ENCODE results near the gene KIAA1217.
"Not testable (repeated sequence)": the region's sequence is repeated elsewhere in the genome, so short reads cannot be mapped to it uniquely, and the experiment has no call there.

The KIAA1217 gene

GRCh38 chr10:24442234-24442633, 233.3 kb downstream of the KIAA1217 start:
- no peak for DNase-seq (ENCODE audit: low spot score)

DNA sequence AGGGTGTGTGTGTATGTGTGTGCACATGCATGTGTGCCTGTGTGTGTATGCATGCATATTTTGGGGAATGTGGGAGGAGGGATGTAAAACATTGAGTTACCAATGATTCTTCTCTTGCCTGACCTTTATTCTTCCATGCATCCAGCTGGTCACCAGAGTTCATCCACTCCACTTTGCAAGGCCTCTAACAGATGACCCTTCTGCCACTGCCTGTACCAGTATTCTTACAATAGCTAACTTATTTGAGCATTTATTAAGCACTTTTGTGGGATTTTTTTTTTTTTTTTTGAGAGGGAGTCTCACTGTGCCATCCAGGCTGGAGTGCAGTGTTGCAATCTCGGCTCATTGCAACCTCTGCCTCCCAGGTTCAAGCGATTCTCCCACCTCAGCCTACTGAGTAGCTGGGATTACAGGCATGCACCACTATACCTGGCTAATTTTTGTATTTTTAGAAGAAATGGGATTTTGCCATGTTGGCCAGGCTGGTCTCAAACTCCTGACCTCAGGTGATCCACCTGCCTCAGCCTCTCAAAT, 233.8 kb downstream of the KIAA1217 start:
- not testable (repeated sequence) for DNase-seq (ENCODE audit: low spot score)

GRCh38 chr10:24444337-24444736, 235.4 kb downstream of the KIAA1217 start:
- DNase-seq (ENCODE audit: low spot score): no peak

DNA sequence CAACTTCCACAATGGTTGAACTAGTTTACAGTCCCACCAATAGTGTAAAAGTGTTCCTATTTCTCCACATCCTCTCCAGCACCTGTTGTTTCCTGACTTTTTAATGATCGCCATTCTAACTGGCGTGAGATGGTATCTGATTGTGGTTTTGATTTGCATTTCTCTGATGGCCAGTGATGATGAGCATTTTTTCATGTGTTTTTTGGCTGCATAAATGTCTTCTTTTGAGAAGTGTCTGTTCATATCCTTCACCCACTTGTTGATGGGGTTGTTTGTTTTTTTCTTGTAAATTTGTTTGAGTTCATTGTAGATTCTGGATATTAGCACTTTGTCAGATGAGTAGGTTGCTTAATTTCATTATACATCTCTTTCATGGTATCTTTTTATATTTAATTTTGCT, 237.0 kb downstream of the KIAA1217 start:
- not testable (repeated sequence) for DNase-seq (ENCODE audit: low spot score)

DNA sequence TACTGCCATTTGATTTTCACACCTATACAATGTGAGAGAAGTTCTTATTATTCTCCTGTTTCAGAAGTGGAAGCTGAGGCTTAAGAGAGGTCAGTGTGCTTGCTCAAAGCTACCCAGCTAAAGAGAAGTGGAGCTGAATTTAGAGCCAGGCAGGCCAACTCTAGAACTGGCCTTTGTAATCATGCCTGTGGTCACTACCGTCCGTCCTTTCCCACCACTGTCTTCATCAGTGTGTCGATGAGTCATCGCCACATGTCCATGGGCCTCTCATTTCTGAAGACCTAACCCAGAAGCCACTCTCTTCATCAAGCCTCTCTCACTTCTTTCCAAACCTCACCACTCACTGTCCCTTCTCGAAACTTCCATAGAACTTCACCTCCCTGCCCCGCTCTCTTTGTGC, 237.8 kb downstream of the KIAA1217 start:
- no peak for DNase-seq (ENCODE audit: low spot score)

- no peak for DNase-seq (ENCODE audit: low spot score)
Observed at GRCh38 chr10:24448351-24448999, 239.5 kb downstream of the KIAA1217 start.

GRCh38 chr10:24449321-24449740, 240.4 kb downstream of the KIAA1217 start:
- no peak for DNase-seq (ENCODE audit: low spot score)

DNA sequence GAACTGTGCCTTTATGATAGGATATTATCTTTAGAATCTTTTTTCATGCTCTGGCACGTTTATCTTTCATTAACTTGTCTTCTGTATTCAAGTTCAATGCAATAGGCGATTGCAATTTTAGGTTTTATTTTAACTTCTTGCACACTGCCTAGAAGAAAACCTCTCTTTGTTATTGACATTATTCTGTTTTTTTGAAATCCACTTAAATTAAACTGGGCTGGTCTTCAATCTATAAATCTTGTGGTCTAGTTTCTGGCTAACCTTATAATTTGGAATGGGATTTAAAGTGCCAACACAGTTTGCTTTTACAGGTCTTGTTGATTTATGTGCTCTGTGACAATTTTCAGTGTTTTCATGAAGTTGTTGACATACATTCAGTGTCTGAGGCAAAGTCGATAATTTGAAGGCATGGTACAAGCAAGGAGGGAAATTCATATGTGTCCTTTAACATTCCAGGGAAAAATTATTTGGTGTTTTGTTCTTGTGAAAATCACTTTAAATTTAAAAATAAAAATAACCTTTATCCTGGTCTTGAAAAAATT, 240.9 kb downstream of the KIAA1217 start:
- no peak for DNase-seq (ENCODE audit: low spot score)

DNA sequence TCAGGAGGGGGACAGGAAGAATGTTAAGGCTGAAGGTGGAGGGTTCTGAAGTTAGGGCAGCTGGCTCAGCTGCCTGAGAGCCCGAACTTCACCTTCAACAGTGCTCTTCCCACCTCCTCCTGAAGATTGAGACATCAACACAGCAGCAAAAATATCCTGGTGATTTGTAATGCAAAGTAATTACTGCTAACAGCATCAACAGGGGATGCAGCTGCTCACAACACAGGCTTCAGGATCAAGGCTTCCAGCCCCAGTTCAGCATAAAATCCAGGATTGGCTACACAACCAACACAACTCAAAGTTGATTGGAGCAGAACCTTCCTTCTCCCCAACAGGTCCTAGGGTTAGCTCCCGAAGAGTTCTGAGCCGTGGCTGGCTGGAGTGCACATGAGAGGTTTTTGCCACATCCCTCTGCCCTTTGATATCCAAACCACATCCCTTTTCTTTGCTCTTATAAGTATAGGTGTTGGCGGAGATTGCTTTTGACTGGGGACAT, 242.4 kb downstream of the KIAA1217 start:
- no peak for DNase-seq (ENCODE audit: low spot score)

DNA sequence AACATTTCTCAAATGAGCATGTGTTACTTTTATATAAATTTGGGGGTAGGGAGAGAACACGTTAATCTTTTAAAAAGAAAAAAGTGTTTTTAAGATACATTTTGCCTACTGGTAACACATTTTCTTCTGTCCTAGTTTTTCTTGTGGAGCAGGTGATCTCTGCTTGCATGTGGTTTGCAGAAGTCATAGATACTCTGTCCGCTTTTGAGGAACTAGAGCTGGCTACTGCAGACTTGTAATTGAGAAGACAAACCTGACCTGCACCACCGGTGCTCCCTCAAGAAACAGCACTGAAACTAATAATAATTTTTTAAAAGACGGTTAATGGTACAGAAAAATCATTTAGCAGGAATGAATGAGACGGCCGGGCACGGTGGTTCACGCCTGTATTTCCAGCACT, 243.1 kb downstream of the KIAA1217 start:
- DNase-seq (ENCODE audit: low spot score): no peak

DNA sequence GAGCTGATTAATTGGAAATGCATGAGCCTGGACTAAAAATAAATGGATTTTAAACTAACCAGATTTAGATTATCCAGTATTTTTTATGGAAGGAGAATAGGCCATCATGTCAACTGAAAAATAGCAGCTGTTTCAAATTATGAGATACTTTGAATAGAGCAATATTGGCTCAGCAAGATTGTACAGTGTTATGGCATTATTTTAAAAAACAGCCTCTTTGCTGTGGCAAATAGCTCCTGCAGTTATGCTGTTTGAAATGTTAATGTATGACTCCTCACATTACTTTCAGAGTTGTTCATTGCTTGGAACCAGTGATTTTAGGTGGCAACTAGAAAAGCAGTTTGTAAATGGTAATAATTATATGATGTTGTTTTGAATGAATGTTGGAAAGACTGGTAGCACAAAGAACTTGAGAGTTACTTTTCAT, 244.5 kb downstream of the KIAA1217 start:
- no peak for DNase-seq (ENCODE audit: low spot score)

GRCh38 chr10:24453973-24454372, 245.0 kb downstream of the KIAA1217 start:
- no peak for DNase-seq (ENCODE audit: low spot score)

DNA sequence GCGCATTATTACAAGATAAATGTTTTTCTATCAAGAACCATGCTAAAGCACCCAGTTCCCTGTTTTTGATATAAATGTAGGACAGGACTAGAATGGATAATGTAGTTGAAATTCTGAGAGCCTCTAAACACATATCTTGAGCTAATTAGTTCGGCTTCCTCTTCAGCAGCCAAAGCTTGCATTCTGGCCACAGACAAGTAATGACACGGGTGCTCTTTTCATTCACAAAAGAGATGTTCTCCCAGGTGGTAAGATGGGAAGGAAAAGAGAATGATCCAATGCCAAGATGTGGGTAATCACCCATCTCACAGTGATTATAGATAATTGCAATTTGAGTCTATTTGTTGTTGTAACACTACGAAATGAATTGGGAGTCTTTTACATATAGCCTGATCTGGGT, 246.5 kb downstream of the KIAA1217 start:
- DNase-seq (ENCODE audit: low spot score): no peak

DNA sequence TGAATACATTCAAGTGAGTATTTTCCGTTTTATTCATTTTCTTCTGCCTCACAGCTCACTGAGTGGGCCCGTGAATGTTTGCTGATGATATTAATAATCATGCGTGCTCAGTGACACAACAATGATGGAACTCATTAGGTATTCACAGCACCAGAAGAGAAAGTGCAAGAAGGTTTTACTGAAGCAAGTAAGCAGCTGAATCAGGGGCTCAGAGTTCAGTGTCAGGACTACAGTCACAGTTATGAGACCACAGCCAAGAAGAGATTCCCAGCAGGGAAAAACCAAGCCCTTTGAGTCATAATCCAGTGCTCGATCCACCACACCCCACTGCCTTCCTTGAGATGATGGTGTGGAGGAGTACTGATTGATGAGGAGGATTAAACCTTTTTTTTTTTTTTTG, 247.4 kb downstream of the KIAA1217 start:
- no peak for DNase-seq (ENCODE audit: low spot score)

DNA sequence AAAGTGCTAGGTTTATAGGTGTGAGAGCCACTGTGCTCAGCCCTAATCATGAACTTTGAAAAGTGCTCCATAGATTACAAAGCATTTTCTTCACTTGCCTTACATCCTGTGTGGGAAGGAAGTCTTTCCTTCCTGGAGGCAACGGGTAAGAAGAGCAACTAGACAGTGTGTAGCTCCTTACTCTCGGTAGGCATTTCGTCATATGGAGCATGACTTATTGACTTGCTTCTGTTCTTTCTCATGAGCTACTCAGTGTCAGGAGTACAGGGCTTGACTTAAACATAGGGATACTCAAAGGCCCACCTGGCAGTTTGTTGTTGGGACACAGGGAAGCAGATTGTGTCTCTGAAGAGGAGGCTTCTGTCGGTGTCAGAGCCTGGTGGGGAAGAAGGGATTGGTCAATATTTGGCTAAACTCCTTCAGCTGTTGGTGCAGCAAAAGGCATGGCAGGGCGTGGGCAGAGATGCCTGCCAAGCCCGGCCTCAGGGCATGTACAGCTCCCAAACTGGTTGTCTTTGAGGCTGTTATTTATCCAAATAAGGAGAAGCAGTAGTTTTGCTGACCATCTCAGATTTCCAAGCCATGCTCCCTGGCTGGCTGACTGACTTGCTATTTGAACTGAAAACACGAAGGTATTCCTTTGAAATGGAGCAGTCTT, 248.9 kb downstream of the KIAA1217 start:
- no peak for DNase-seq (ENCODE audit: low spot score)

- no peak for DNase-seq (ENCODE audit: low spot score)
Observed at GRCh38 chr10:24459836-24460235, 250.9 kb downstream of the KIAA1217 start.

- no peak for DNase-seq (ENCODE audit: low spot score)
Observed at GRCh38 chr10:24462291-24462813, 253.4 kb downstream of the KIAA1217 start.

DNA sequence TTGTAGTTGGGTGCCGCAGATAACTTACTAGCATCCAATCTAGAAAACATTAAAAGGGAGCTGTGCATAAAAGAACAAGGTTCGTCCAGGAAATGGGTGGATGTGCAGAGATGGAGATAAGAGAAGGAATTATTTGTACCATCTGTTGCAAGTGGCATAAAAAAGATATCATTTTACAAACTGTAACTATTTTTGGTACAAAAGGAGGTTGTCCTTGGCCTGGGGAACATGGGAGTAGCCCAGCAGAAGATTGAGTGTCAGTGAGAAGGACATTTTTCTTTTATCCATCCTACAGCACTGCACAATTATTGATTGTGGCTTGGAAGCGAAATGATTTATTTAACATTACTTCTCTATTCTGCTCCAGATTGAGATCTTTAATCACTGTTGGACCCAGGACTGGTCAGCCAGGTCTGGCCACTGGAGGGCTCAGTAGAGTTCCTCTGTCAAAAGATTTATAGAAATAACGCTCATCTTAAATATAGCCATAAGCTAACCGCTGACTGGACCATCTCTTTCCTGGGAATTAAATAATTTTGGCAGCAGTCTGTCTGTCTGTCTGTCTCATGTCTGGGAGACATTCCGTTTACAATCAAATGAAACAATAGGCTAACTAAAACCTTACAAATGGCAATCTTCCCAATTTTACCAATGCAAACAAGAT, 254.1 kb downstream of the KIAA1217 start:
- DNase-seq (ENCODE audit: low spot score): no peak

- DNase-seq (ENCODE audit: low spot score): no peak
Observed at GRCh38 chr10:24463611-24464426, 254.9 kb downstream of the KIAA1217 start.

DNA sequence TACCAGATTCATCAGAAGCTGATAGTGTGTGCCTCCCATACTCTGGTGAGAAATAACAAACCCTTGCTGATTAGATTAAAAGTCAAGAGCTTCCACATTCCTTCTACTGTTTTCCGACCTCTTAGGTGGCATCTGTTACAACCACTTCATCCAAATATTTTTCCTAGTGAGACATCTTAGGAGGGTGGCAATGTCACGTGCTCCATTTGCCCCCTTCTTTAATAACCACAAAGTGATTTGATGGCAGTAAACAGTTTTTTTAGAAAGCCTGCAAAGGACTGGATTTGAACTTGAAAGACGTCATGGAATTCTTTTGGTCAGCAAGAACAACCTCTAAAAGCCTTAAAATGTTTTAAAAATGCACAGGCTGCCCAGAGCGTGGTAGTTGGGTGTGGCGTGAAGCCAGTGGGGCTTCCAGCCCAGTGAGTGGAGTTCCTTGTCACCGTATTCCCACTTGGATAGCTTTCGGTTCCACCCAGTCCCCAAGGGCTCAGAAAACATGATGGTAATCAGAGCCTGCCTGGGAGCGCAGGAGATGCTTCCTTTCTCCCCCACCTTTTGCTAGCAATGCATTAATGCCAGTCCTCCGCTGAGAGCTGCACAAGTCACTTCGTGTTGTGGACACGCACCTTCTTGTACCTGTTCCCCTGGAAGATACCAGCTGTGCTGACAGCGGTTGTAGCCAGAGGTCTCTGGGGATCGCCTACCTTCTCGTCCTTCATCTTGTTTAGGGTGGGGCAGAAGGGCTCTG, 256.4 kb downstream of the KIAA1217 start:
- no peak for DNase-seq (ENCODE audit: low spot score)
